A549 (cell line): ENCODE data around the gene ZNF276. TPM values are rescaled to one million over a fixed set of nuclear protein-coding genes. Genes with fewer than 3 reads are reported as not detected.

Experiments used
- ATAC-seq, 2 experiments: fragments of 200-7000 bp in 1 of 2; fragments of >200 bp in 1 of 2; cut with Nextera tagmentation in 1 of 2; cut with Tn5 transposase in 1 of 2; 3 replicates each; pipeline versions ENCODE4 v1.8.0 to v1.9.1; 2018 to 2020; ENCODE audit warnings: mild to moderate bottlenecking in 1 of 2, moderate library complexity in 1 of 2
- CTCF ChIA-PET: fragments of 300-600 bp; sonication (Branson Sonifier 250); formaldehyde crosslinking; extraction: SDS; loops from one replicate; lab custom pipeline; 2021; ENCODE audit warnings: antibody characterized with exemption, inconsistent platforms; lab: Yijun Ruan, JAX
- POLR2A ChIA-PET: fragments of 350-600 bp; formaldehyde crosslinking; extraction: SDS; loops from one replicate; lab custom pipeline; 2021; ENCODE audit warnings: antibody characterized with exemption, inconsistent platforms; lab: Yijun Ruan, JAX
- DNase-seq, 2 experiments: peaks; one replicate each; pipeline versions ENCODE4 v3.0.0 to v3.0.0-alpha.2; 2011 to 2016; ENCODE audit warnings: low read depth in 1 of 2, low spot score in 1 of 2
- FAIRE-seq: peaks from 2 replicates; lab custom pipeline; 2011; peaks lifted over from hg19 to GRCh38; lab: Jason Lieb, UNC
- H3K27ac ChIP-seq, 2 experiments: fragments of >200 bp; sonication (Bioruptor Twin); formaldehyde crosslinking; 3 replicates each; pipeline ENCODE4 v1.5.1; 2016 to 2017
- H3K4me1 ChIP-seq: fragments of >200 bp; sonication (Bioruptor Twin); formaldehyde crosslinking; 3 replicates; pipeline ENCODE4 v1.6.1; 2016
- H3K4me2 ChIP-seq: fragments of >200 bp; sonication (Bioruptor Twin); formaldehyde crosslinking; 3 replicates; pipeline ENCODE4 v1.6.1; 2016
- H3K4me3 ChIP-seq: fragments of >200 bp; sonication (Bioruptor Twin); formaldehyde crosslinking; 3 replicates; pipeline ENCODE4 v1.5.1; 2016
- H3K9me3 ChIP-seq: fragments of >200 bp; sonication (Bioruptor Twin); formaldehyde crosslinking; 3 replicates; pipeline ENCODE4 v1.6.1; 2016
- CBX2 ChIP-seq: fragments of 200-600 bp; sonication (generic); IDR thresholded peaks from 2 replicates; pipeline ENCODE4 v1.6.1; 2016; ENCODE audit warnings: low read depth, mild to moderate bottlenecking, borderline replicate concordance
- CBX8 ChIP-seq: fragments of 200-600 bp; sonication (generic); IDR thresholded peaks from 2 replicates; pipeline ENCODE4 v1.6.1; 2016
- CEBPB ChIP-seq, 2 experiments: fragments of >200 bp in 1 of 2; sonication (Bioruptor Twin) in 1 of 2; formaldehyde crosslinking in 1 of 2; IDR thresholded peaks; 2 replicates each; pipeline ENCODE4 v1.6.1; 2012 to 2016
- CHD2 ChIP-seq: fragments of 150-350 bp; IDR thresholded peaks from 2 replicates; pipeline ENCODE4 v1.6.1; 2014; ENCODE audit warnings: low read length; ENCODE audit not compliant: partially characterized antibody
- EHF ChIP-seq: fragments of 250-450 bp; sonication (Bioruptor Pico); IDR thresholded peaks from 2 replicates; pipeline ENCODE4 v1.5.0; 2020; ENCODE audit warnings: mild to moderate bottlenecking
- FOXS1 ChIP-seq: fragments of 250-450 bp; sonication (Bioruptor Pico); IDR thresholded peaks from 2 replicates; pipeline ENCODE4 v1.5.0; 2020; ENCODE audit warnings: mild to moderate bottlenecking, moderate library complexity
- HEYL ChIP-seq: fragments of 250-450 bp; sonication (Bioruptor Pico); IDR thresholded peaks from 2 replicates; pipeline ENCODE4 v1.8.0; 2021; ENCODE audit warnings: mild to moderate bottlenecking, moderate library complexity
- HMGXB4 ChIP-seq: fragments of 250-450 bp; sonication (Bioruptor Pico); IDR thresholded peaks from 2 replicates; pipeline ENCODE4 v1.5.0; 2021; ENCODE audit warnings: mild to moderate bottlenecking, moderate library complexity, borderline replicate concordance
- HOXA7 ChIP-seq: fragments of 250-450 bp; sonication (Bioruptor Pico); IDR thresholded peaks from 2 replicates; pipeline ENCODE4 v1.5.0; 2020; ENCODE audit warnings: mild to moderate bottlenecking, moderate library complexity
- JUN ChIP-seq, 2 experiments: fragments of >200 bp; sonication (Bioruptor Twin); formaldehyde crosslinking; IDR thresholded peaks; 2 replicates in 1 of 2; 3 replicates in 1 of 2; pipeline ENCODE4 v1.6.1; 2016 to 2017
- KDM1A ChIP-seq: fragments of 200-600 bp; sonication (generic); IDR thresholded peaks from 2 replicates; pipeline ENCODE4 v1.6.1; 2016; ENCODE audit warnings: low read depth, mild to moderate bottlenecking
- KDM5A ChIP-seq: fragments of 200-600 bp; sonication (generic); IDR thresholded peaks from 2 replicates; pipeline ENCODE4 v1.6.1; 2016; ENCODE audit warnings: antibody characterized with exemption, mild to moderate bottlenecking
- MAZ ChIP-seq: fragments of 150-350 bp; IDR thresholded peaks from 2 replicates; pipeline ENCODE4 v1.6.1; 2014; ENCODE audit warnings: antibody characterized with exemption, low read depth, low read length, borderline replicate concordance
- NFE2L2 ChIP-seq: fragments of 150-350 bp; conservative IDR thresholded peaks from 2 replicates; pipeline ENCODE4 v1.6.1; 2014; ENCODE audit warnings: low read length
- NR3C1 ChIP-seq: fragments of >200 bp; sonication (Bioruptor Twin); formaldehyde crosslinking; IDR thresholded peaks from 3 replicates; pipeline ENCODE4 v1.6.1; 2017
- PBX3 ChIP-seq: IDR thresholded peaks from 2 replicates; pipeline ENCODE4 v1.6.1; 2012
- POLR2A ChIP-seq: IDR thresholded peaks from 2 replicates; pipeline ENCODE4 v1.6.1; 2012; ENCODE audit warnings: mild to moderate bottlenecking, low read length
- POLR2AphosphoS2 ChIP-seq: conservative IDR thresholded peaks from 2 replicates; pipeline ENCODE4 v1.6.1; 2012; ENCODE audit warnings: low read length, improper control_type of control experiment, inconsistent platforms
- RCOR1 ChIP-seq: fragments of 150-350 bp; IDR thresholded peaks from 2 replicates; pipeline ENCODE4 v1.6.1; 2014; ENCODE audit warnings: antibody characterized with exemption, low read length, low read depth
- TFCP2L1 ChIP-seq: fragments of 250-450 bp; sonication (Bioruptor Pico); IDR thresholded peaks from 2 replicates; pipeline ENCODE4 v1.5.0; 2021; ENCODE audit warnings: mild to moderate bottlenecking
- TP53 ChIP-seq: fragments of 250-450 bp; sonication (Bioruptor Pico); IDR thresholded peaks from 2 replicates; pipeline ENCODE4 v1.5.0; 2021; ENCODE audit warnings: mild to moderate bottlenecking, moderate library complexity
- USF2 ChIP-seq: fragments of 450-650 bp; IDR thresholded peaks from 2 replicates; pipeline ENCODE4 v1.6.1; 2014; ENCODE audit warnings: antibody characterized with exemption
- ZNF302 ChIP-seq: fragments of 250-450 bp; sonication (Bioruptor Pico); IDR thresholded peaks from 2 replicates; pipeline ENCODE4 v1.9.0; 2021; ENCODE audit warnings: inconsistent platforms, mild to moderate bottlenecking, moderate library complexity
- WGBS: methylation state at CpG from one replicate; pipeline ENCODE4 v1.1.6; 2017; ENCODE audit errors: missing lambda C conversion rate; 5-methylcytosine and 5-hydroxymethylcytosine counted together
- polyA plus RNA-seq, 4 experiments: library from polyadenylated mRNA; depleted of rRNA in 3 of 4; stranded (reverse); fragments of >200 nt; fragmentation: RNase III in 1 of 4; extraction: RNeasy Plus Mini Kit Qiagen cat#74134 plus additional on column Dnase treatment in 1 of 4; gene quantifications; 2 replicates in 3 of 4; 3 replicates in 1 of 4; pipeline ENCODE4 v1.2.3, GENCODE V29; 2011 to 2017
- TF ChIP-seq, protein P1 (sequence below): fragments of >200 bp; sonication (Bioruptor Twin); formaldehyde crosslinking; IDR thresholded peaks from 2 replicates; pipeline ENCODE4 v1.6.1; 2016

Gene ZNF276
- polyA plus RNA-seq, 2 of the 4 experiments (the other 2 are of a cell fraction), result 6.5 to 15.1 TPM

- TF ChIP-seq RCOR1 (no peak), ZNF302 (CRISPR knock-in tag) (no peak), CHD2 (no peak), CEBPB (IDR thresholded peaks at IDR 0.05) (no peak)
- TF ChIP-seq, all 56 proteins: peak for 0
- DNase-seq, result no peak
- Histone ChIP-seq H3K27ac (no peak overlapping the region), H3K4me1 (peaks cover 11% of the 10 kb centered on the region), H3K4me3 (no peak overlapping the region), H3K4me2 (no peak overlapping the region), H3K9me3 (peaks cover 2% of the 10 kb centered on the region; the same call in 2 of the 3 replicates)
- CTCF ChIA-PET, result interaction anchor here (4.7 kb wide), 1 partner anchor 10 kb away, joined by 33 read pairs; the partner anchor contains the start of gene SPATA2L
- ATAC-seq, result no peak
- WGBS, result 93% methylated on average over 16 of the region's 16 CpGs
- no peak for FAIRE-seq
- POLR2A ChIA-PET, result no interaction called here
Measured at GRCh38 chr16:89690392-89690901, 30.9 kb upstream of the ZNF276 start.

DNA sequence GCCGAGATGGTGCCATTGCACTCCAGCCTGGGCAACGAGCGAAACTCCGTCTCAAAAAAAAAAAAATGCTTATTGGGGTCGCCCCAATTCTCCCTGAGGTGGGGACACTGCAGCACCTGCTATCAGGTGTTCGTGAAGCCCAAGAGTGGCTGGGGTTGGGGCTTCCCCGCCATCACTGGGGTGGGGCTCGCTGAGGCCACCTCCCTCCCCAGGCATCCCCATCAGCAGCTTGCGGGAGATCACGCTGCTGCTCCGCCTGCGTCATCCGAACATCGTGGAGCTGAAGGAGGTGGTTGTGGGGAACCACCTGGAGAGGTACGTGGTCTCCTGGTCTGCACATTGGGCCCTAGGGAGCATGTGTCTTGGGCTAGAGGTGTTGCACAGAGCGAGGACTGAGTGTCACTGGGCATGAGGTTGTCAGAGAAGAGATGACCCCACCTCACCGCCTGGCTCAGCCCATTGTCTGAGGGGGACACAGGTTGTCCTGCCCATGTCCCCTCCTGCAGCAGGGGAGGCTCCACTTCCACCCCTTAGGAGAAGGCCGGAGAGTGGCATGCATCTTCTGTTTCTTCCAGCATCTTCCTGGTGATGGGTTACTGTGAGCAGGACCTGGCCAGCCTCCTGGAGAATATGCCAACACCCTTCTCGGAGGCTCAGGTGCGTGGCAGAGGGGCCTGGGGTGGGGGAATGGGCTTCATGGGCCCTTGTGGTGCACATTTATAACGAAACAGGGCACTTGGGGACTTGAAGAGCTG is 29.9 kb upstream of the ZNF276 start:
- Histone ChIP-seq H3K4me1 (peaks cover 11% of the 10 kb centered on the region), H3K9me3 (no peaks in the 10 kb centered on the region), H3K27ac (no peak overlapping the region), H3K4me3 (no peak overlapping the region), H3K4me2 (no peak overlapping the region)
- FAIRE-seq (no peak), ATAC-seq (no peak), DNase-seq (no peak)
- ChIA-PET POLR2A (no interaction called here), CTCF (interaction anchor here (4.7 kb wide), 1 partner anchor 9 kb away, joined by 33 read pairs; the partner anchor contains the start of gene SPATA2L)
- WGBS, result 94% methylated on average over 19 of the region's 21 CpGs
- no peak for TF ChIP-seq CHD2
- TF ChIP-seq KDM1A, result no peak
- TF ChIP-seq CBX2, result no peak

GRCh38 chr16:89691986-89692569 is 29.3 kb upstream of the ZNF276 start:
- FAIRE-seq (no peak), ATAC-seq (no peak), DNase-seq (no peak)
- peaks cover 11% of the 10 kb centered on the region for H3K4me1 ChIP-seq
- H3K4me2 ChIP-seq, result no peak overlapping the region
- no peaks in the 10 kb centered on the region for H3K9me3 ChIP-seq
- CTCF ChIA-PET, result interaction anchor here (1.3 to 4.7 kb wide), 2 partner anchors 8 to 14 kb away, joined by 3 to 33 read pairs; partner anchors contain the start of gene SPATA2L
- no peak overlapping the region for H3K27ac ChIP-seq
- TF ChIP-seq HEYL (no peak), CBX8 (no peak), NFE2L2 (no peak), HOXA7 (CRISPR knock-in tag) (no peak), USF2 (no peak), CHD2 (no peak), PBX3 (no peak)
- POLR2A ChIA-PET, result no interaction called here
- 88% methylated on average over 6 of the region's 13 CpGs for WGBS
- no peak overlapping the region for H3K4me3 ChIP-seq

DNA sequence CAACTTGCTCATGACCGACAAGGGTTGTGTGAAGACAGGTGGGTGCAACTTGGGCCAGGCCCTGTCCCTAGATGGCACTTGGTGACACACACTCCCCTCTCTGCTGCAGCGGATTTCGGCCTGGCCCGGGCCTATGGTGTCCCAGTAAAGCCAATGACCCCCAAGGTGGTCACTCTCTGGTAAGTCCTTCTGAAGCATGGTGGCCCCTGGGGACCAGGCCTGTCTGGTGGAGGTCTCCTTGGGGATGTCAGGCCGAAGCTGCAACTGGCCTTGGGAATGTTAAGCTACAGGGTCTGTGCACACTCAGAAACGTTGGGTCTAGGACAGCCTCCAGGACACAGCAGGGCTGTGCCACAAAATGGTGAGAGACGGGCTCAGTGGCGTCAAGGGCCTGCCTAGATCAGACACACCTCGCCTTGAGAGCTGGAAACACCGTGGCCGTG is 28.0 kb upstream of the ZNF276 start:
- Histone ChIP-seq H3K4me2 (no peak overlapping the region), H3K4me1 (0 out of 3 replicates have a peak, but pooled peaks cover 2% of the 10 kb centered on the region), H3K27ac (no peak overlapping the region), H3K9me3 (no peaks in the 10 kb centered on the region), H3K4me3 (no peak overlapping the region)
- 95% methylated on average over 11 of the region's 11 CpGs for WGBS
- DNase-seq (no peak), ATAC-seq (no peak), FAIRE-seq (no peak)
- ChIA-PET POLR2A (no interaction called here), CTCF (interaction anchor here (0.9 to 1.3 kb wide), 2 partner anchors 13 to 78 kb away, joined by 3 to 4 read pairs; no protein-coding TSS in a partner anchor)
- no peak for TF ChIP-seq TP53 (CRISPR knock-in tag)
- TF ChIP-seq CBX2, result no peak
- TF ChIP-seq, protein P1, sequence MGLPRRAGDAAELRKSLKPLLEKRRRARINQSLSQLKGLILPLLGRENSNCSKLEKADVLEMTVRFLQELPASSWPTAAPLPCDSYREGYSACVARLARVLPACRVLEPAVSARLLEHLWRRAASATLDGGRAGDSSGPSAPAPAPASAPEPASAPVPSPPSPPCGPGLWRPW, result no peak
- no peak for TF ChIP-seq NR3C1
- TF ChIP-seq POLR2AphosphoS2, result no peak
- TF ChIP-seq CEBPB (IDR thresholded peaks at IDR 0.05), result no peak
- no peak for TF ChIP-seq POLR2A
- TF ChIP-seq MAZ, result no peak
- TF ChIP-seq KDM5A, result no peak
- TF ChIP-seq RCOR1, result no peak
- no peak for TF ChIP-seq HMGXB4 (CRISPR knock-in tag)
- no peak for TF ChIP-seq CBX8
- no peak for TF ChIP-seq TFCP2L1 (CRISPR knock-in tag)
- TF ChIP-seq PBX3, result no peak
- TF ChIP-seq JUN (IDR thresholded peaks at IDR 0.05), result no peak
- TF ChIP-seq FOXS1 (CRISPR knock-in tag), result no peak
- TF ChIP-seq EHF (CRISPR knock-in tag), result no peak
